Endothelial cell of umbilical vein (primary cell): ENCODE measurements around the gene MPDZ. TPM values are rescaled to one million over a fixed set of nuclear protein-coding genes. Genes with fewer than 3 reads are reported as not detected.

Experiments
- BruUV-seq: library from RNA; stranded (reverse); fragments of 400-500 nt; replicated peaks from 2 replicates; lab custom pipeline; 2021; lab: Mats Ljungman, UMichigan
- CTCF ChIA-PET: fragments of 300-600, 350-600 bp; sonication (Branson Sonifier 250); formaldehyde crosslinking; loops from one replicate; lab custom pipeline; 2021; ENCODE audit warnings: antibody characterized with exemption, inconsistent platforms; lab: Charles Lee
- POLR2A ChIA-PET: fragments of 300-600, 350-600 bp; sonication (Branson Sonifier 250); formaldehyde crosslinking; loops from one replicate; lab custom pipeline; 2021; ENCODE audit warnings: antibody characterized with exemption, inconsistent platforms; lab: Charles Lee
- DNase-seq: peaks from one replicate; pipeline ENCODE4 v3.0.0-alpha.2; 2011; ENCODE audit warnings: low read depth, low spot score
- FAIRE-seq: peaks from 2 replicates; lab custom pipeline; 2011; peaks lifted over from hg19 to GRCh38; lab: Jason Lieb, UNC
- H2AFZ ChIP-seq: 2 replicates; pipeline ENCODE4 v1.6.0; 2012; ENCODE audit warnings: low read depth, low read length, control low read depth, inconsistent platforms
- H3K27ac ChIP-seq: 2 replicates; pipeline ENCODE4 v1.5.1; 2011; ENCODE audit warnings: low read depth, mild to moderate bottlenecking, control low read depth, low read length, moderate library complexity; ENCODE audit not compliant: insufficient read depth
- H3K27me3 ChIP-seq, 2 experiments: 2 replicates each; pipeline versions ENCODE4 v1.6.0 to v1.6.1; 2011; ENCODE audit warnings: low read length in 2 of 2, mixed read lengths in 1 of 2; ENCODE audit not compliant: control insufficient read depth in 2 of 2, insufficient read depth in 2 of 2
- H3K36me3 ChIP-seq, 2 experiments: 2 replicates in 1 of 2; 3 replicates in 1 of 2; pipeline ENCODE4 v1.5.1; 2011; ENCODE audit warnings: low read length in 2 of 2, mild to moderate bottlenecking in 1 of 2, moderate library complexity in 1 of 2; ENCODE audit not compliant: control insufficient read depth in 2 of 2, insufficient read depth in 2 of 2; ENCODE audit errors: extremely low read depth in 1 of 2
- H3K4me1 ChIP-seq: 3 replicates; pipeline ENCODE4 v1.5.1; 2011; ENCODE audit warnings: mild to moderate bottlenecking, low read length; ENCODE audit not compliant: control insufficient read depth, insufficient read depth; ENCODE audit errors: extremely low read depth
- H3K4me2 ChIP-seq: 2 replicates; pipeline ENCODE4 v1.6.1; 2011; ENCODE audit warnings: low read length, control low read depth, mixed read lengths; ENCODE audit not compliant: insufficient read depth
- H3K4me3 ChIP-seq, 3 experiments: fragments of 200-600 bp in 1 of 3; sonication (generic), shearing (Covaris generic) in 1 of 3; replicated peaks in 1 of 3; 2 replicates each; pipeline ENCODE4 v1.5.1; 2011 to 2016; ENCODE audit warnings: control low read depth in 3 of 3, low read length in 3 of 3, mild to moderate bottlenecking in 2 of 3, inconsistent platforms in 1 of 3, low read depth in 1 of 3, moderate library complexity in 1 of 3; ENCODE audit not compliant: insufficient read depth in 1 of 3
- H3K79me2 ChIP-seq: 2 replicates; pipeline ENCODE4 v1.6.0; 2012; ENCODE audit warnings: low read length, inconsistent platforms; ENCODE audit not compliant: control insufficient read depth, insufficient read depth
- H3K9ac ChIP-seq: replicated peaks from 2 replicates; pipeline ENCODE3; 2011; ENCODE audit warnings: low read length, control low read depth; ENCODE audit not compliant: insufficient read depth; ENCODE audit errors: extremely low read depth
- H3K9me1 ChIP-seq: replicated peaks from 3 replicates; pipeline ENCODE4 v1.6.0; 2011; ENCODE audit warnings: mild to moderate bottlenecking, low read length; ENCODE audit not compliant: control insufficient read depth, insufficient read depth; ENCODE audit errors: extremely low read depth
- H3K9me3 ChIP-seq: replicated peaks from 2 replicates; pipeline ENCODE4 v1.5.1; 2012; ENCODE audit warnings: low read length, inconsistent platforms; ENCODE audit not compliant: control insufficient read depth, insufficient read depth
- H4K20me1 ChIP-seq: replicated peaks from 2 replicates; pipeline ENCODE3; 2011; ENCODE audit warnings: mild to moderate bottlenecking, low read length; ENCODE audit not compliant: control insufficient read depth, insufficient read depth; ENCODE audit errors: extremely low read depth
- CTCF ChIP-seq, 2 donors: IDR thresholded peaks; 1 replicate in 1 of 2; 2 replicates in 1 of 2; pipeline ENCODE4 v1.5.1; 2011; ENCODE audit warnings: low read length in 2 of 2, mild to moderate bottlenecking in 2 of 2, moderate library complexity in 2 of 2, control low read depth in 1 of 2, inconsistent platforms in 1 of 2, low read depth in 1 of 2; ENCODE audit not compliant: insufficient read depth in 1 of 2; ENCODE audit errors: extremely low read depth in 1 of 2
- EZH2 ChIP-seq: IDR thresholded peaks from 2 replicates; pipeline ENCODE4 v1.6.1; 2012; ENCODE audit warnings: borderline replicate concordance, low read depth, mild to moderate bottlenecking, moderate library complexity, low read length, inconsistent platforms; ENCODE audit not compliant: severe bottlenecking
- FOS ChIP-seq: IDR thresholded peaks from 2 replicates; pipeline ENCODE4 v1.6.1; 2011; ENCODE audit warnings: mild to moderate bottlenecking, low read length, moderate library complexity, borderline replicate concordance; ENCODE audit not compliant: insufficient read depth
- GATA2 ChIP-seq: IDR thresholded peaks from 2 replicates; pipeline ENCODE4 v1.7.0; 2011; ENCODE audit warnings: low read depth, mild to moderate bottlenecking, moderate library complexity, mixed read lengths, low read length; ENCODE audit not compliant: insufficient read length, insufficient read depth
- JUN ChIP-seq: IDR thresholded peaks from 2 replicates; pipeline ENCODE4 v1.6.1; 2011; ENCODE audit warnings: borderline replicate concordance, low read depth; ENCODE audit not compliant: insufficient read length, insufficient read depth
- MYC ChIP-seq: IDR thresholded peaks from one replicate; pipeline ENCODE4 v1.6.1; 2011; ENCODE audit warnings: mild to moderate bottlenecking, low read depth, low read length
- POLR2A ChIP-seq: IDR thresholded peaks from 2 replicates; pipeline ENCODE4 v1.6.1; 2012; ENCODE audit warnings: low read depth, mild to moderate bottlenecking, control low read depth, low read length
- POLR2AphosphoS5 ChIP-seq: IDR thresholded peaks from 2 replicates; pipeline ENCODE4 v1.6.1; 2012; ENCODE audit warnings: low read depth, mild to moderate bottlenecking, control low read depth, low read length, moderate library complexity; ENCODE audit not compliant: insufficient read depth
- dilution Hi-C: fragments of 300-500 bp; cut with MboI; formaldehyde crosslinking; loops from one replicate; pipeline ENCODE4 v1.15.0; 2019; ENCODE audit warnings: low sequenced_read_pairs; ENCODE audit not compliant: extremely low pct_ligation_motif_present
- intact Hi-C: fragments of 100-400 bp; cut with micrococcal nuclease; formaldehyde crosslinking; loops from one replicate; pipeline ENCODE4 v1.10.0; 2022
- polyA plus RNA-seq, 4 experiments: library from polyadenylated mRNA; depleted of rRNA in 3 of 4; stranded (reverse) in 3 of 4; unstranded in 1 of 4; fragments of >200 nt; gene quantifications; 2 replicates each; pipeline versions ENCODE4 v1.2.1 to v1.2.3, GENCODE V29; 2011 to 2012; ENCODE audit warnings: missing spikeins in 1 of 4
- total RNA-seq: library from RNA; stranded (reverse); gene quantifications from 2 replicates; pipeline ENCODE4 v1.2.3, GENCODE V29; 2021
- TF ChIP-seq, protein P1 (sequence below): IDR thresholded peaks from 2 replicates; pipeline ENCODE4 v1.6.1; 2011; ENCODE audit not compliant: insufficient read depth, insufficient read length

MPDZ gene
- total and polyA plus RNA-seq, 2 donors (not counting 3 experiments of a cell fraction or from before 2014, with no cell fraction given): 22.3 to 54.4 TPM

GRCh38 chr9:13107008-13107407 is 172.5 kb downstream of the MPDZ start:
- FAIRE-seq (no peak), DNase-seq (no peak)
- Histone ChIP-seq H3K4me2 (no peak overlapping the region), H3K9ac (no peak overlapping the region), H3K9me1 (no peaks in the 10 kb centered on the region), H3K9me3 (no peaks in the 10 kb centered on the region), H3K27me3 (no peaks in the 10 kb centered on the region), H3K4me1 (no peaks in the 10 kb centered on the region), H3K36me3 (peaks cover 9 to 19% of the 10 kb centered on the region in 2 experiments), H3K4me3 (no peak overlapping the region), H3K27ac (no peak overlapping the region), H4K20me1 (no peaks in the 10 kb centered on the region), H2AFZ (no peak overlapping the region), H3K79me2 (no peaks in the 10 kb centered on the region)
- no peak for TF ChIP-seq POLR2AphosphoS5
- no peak for TF ChIP-seq MYC
- no peak for TF ChIP-seq GATA2
- TF ChIP-seq EZH2: no peak
- TF ChIP-seq FOS: no peak
- no peak for TF ChIP-seq POLR2A
- TF ChIP-seq, protein P1, sequence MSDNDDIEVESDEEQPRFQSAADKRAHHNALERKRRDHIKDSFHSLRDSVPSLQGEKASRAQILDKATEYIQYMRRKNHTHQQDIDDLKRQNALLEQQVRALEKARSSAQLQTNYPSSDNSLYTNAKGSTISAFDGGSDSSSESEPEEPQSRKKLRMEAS: no peak
- TF ChIP-seq JUN: no peak
- TF ChIP-seq CTCF (IDR thresholded peaks at IDR 0.05; ENCODE audit: extremely low read depth in 1 of 2, insufficient read depth in 1 of 2, low read depth in 1 of 2, low read length in 2 of 2): no peak
- dilution Hi-C loops: no loop called here
- no TSS peak for BruUV-seq
- ChIA-PET CTCF (interaction anchor here (1.3 to 1.5 kb wide), 2 partner anchors 23 to 73 kb away, joined by 3 to 5 read pairs; no protein-coding TSS in a partner anchor), POLR2A (no interaction called here)
- intact Hi-C loops: no loop called here
